ENCODE results near the gene MALRD1.

DNA sequence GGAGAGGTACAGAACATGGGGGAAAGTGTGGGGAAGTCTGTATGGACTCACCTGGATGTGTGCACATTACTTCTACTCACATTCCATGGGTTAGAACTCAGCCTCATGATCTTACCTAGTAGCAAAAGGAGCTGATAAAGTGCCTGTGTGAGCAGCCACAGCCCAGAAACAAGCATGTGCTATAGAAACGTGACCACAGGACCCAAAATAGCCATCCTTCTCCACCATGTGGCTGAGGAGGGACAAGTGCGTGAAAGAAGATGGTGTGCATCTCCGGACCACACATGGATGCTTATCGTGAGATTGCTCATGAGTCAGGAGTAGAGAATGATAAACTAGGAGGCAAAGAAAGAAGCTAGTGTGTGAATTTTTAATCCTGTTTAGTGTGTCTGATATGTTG lies 431.3 kb downstream of the MALRD1 start:
- TF ChIP-seq, protein P1, sequence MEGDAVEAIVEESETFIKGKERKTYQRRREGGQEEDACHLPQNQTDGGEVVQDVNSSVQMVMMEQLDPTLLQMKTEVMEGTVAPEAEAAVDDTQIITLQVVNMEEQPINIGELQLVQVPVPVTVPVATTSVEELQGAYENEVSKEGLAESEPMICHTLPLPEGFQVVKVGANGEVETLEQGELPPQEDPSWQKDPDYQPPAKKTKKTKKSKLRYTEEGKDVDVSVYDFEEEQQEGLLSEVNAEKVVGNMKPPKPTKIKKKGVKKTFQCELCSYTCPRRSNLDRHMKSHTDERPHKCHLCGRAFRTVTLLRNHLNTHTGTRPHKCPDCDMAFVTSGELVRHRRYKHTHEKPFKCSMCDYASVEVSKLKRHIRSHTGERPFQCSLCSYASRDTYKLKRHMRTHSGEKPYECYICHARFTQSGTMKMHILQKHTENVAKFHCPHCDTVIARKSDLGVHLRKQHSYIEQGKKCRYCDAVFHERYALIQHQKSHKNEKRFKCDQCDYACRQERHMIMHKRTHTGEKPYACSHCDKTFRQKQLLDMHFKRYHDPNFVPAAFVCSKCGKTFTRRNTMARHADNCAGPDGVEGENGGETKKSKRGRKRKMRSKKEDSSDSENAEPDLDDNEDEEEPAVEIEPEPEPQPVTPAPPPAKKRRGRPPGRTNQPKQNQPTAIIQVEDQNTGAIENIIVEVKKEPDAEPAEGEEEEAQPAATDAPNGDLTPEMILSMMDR (IDR thresholded peaks at IDR 0.05): no peak
- no peak for TF ChIP-seq POLR2AphosphoS5 (IDR thresholded peaks at IDR 0.05)
- no peak for TF ChIP-seq POLR2A (IDR thresholded peaks at IDR 0.05)
- TF ChIP-seq EP300 (IDR thresholded peaks at IDR 0.05; ENCODE audit: low read depth): no peak
